Measurements from ENCODE around the gene BIRC6. TPM values are rescaled to one million over a fixed set of nuclear protein-coding genes. Genes with fewer than 3 reads are reported as not detected.
A peak's percentile ranks its signal among the peaks of the same experiment; 100 is the strongest.
"Not testable (repeated sequence)": the region's sequence is repeated elsewhere in the genome, so short reads cannot be mapped to it uniquely, and the experiment has no call there.

Gene BIRC6
- polyA plus RNA-seq, 3 donors: 11.5 to 32.6 (median 12.9) TPM

GRCh38 chr2:32456808-32457207 is 100.0 kb downstream of the BIRC6 start:
- no peaks in the 10 kb centered on the region for H3K79me2 ChIP-seq (ENCODE audit: insufficient read depth, low read length)
- no peak overlapping the region for H2AFZ ChIP-seq (ENCODE audit: insufficient read depth, low read depth, low read length, poor library complexity, severe bottlenecking)
- TF ChIP-seq CTCF (IDR thresholded peaks at IDR 0.05): no peak
- intact Hi-C loops (cut with micrococcal nuclease): no loop called here
- H3K9ac ChIP-seq (ENCODE audit: insufficient read depth, low read length, poor library complexity, severe bottlenecking): no peak overlapping the region
- H3K36me3 Mint-ChIP-seq: peaks cover 44 to 56% of the 10 kb centered on the region in 2 donors
- peaks cover 32 to 69% of the 10 kb centered on the region in 2 donors for H3K36me3 ChIP-seq (replicated peaks in 1 of 2; ENCODE audit: control insufficient read depth in 1 of 2, insufficient read depth in 2 of 2, low read length in 2 of 2)
- no peaks in the 10 kb centered on the region for H3K9me3 ChIP-seq (replicated peaks in 1 of 2; ENCODE audit: control insufficient read depth in 1 of 2, insufficient read depth in 1 of 2, low read length in 2 of 2)
- H3K4me2 ChIP-seq (replicated peaks; ENCODE audit: extremely low read depth, low read length, poor library complexity, severe bottlenecking): no peak overlapping the region
- no peak overlapping the region for H3K4me3 ChIP-seq (replicated peaks in 1 of 3; ENCODE audit: low read depth in 2 of 3, low read length in 3 of 3)
- H3K27ac Mint-ChIP-seq: no peak overlapping the region
- no peaks in the 10 kb centered on the region for H3K4me1 ChIP-seq (ENCODE audit: control insufficient read depth in 1 of 2, insufficient read depth in 2 of 2, low read length in 2 of 2)
- no peak overlapping the region for H3K27ac ChIP-seq (ENCODE audit: low read depth in 1 of 2, low read length in 2 of 2)
- no peaks in the 10 kb centered on the region for H3K4me1 Mint-ChIP-seq
- H3K27me3 Mint-ChIP-seq (ENCODE audit: low read depth in 3 of 3): no peaks in the 10 kb centered on the region
- WGBS (ENCODE audit: insufficient coverage): 80% methylated on average over 1 of the region's 4 CpGs
- peaks cover 0 to 2% (median 0%) of the 10 kb centered on the region in 7 donors for H3K9me3 Mint-ChIP-seq
- no peaks in the 10 kb centered on the region for H3K27me3 ChIP-seq (ENCODE audit: control insufficient read depth in 2 of 2, insufficient read depth in 2 of 2, low read length in 2 of 2)
- no peak for DNase-seq
- no peak overlapping the region for H3K4me3 Mint-ChIP-seq
- peaks cover 22% of the 10 kb centered on the region for H4K20me1 ChIP-seq (ENCODE audit: insufficient read depth, low read length)

GRCh38 chr2:32457814-32458213 is 101.0 kb downstream of the BIRC6 start:
- H2AFZ ChIP-seq (ENCODE audit: insufficient read depth, low read depth, low read length, poor library complexity, severe bottlenecking): no peak overlapping the region
- intact Hi-C loops (cut with micrococcal nuclease): no loop called here
- WGBS (ENCODE audit: insufficient coverage): no CpG with 5 or more reads among the region's 1 CpG
- Mint-ChIP-seq H3K9me3 (peaks cover 0 to 2% (median 0%) of the 10 kb centered on the region in 7 donors), H3K4me3 (no peak overlapping the region), H3K27me3 (ENCODE audit: low read depth in 3 of 3) (no peaks in the 10 kb centered on the region), H3K4me1 (no peaks in the 10 kb centered on the region), H3K36me3 (peaks cover 49 to 60% of the 10 kb centered on the region in 2 donors), H3K27ac (peak overlapping the region in 1 of 7 donors; percentile 22)
- DNase-seq: no peak
- H3K4me1 ChIP-seq (ENCODE audit: control insufficient read depth in 1 of 2, insufficient read depth in 2 of 2, low read length in 2 of 2): no peaks in the 10 kb centered on the region
- H3K9me3 ChIP-seq (replicated peaks in 1 of 2; ENCODE audit: control insufficient read depth in 1 of 2, insufficient read depth in 1 of 2, low read length in 2 of 2): no peaks in the 10 kb centered on the region
- H3K4me2 ChIP-seq (replicated peaks; ENCODE audit: extremely low read depth, low read length, poor library complexity, severe bottlenecking): no peak overlapping the region
- H4K20me1 ChIP-seq (ENCODE audit: insufficient read depth, low read length): peaks cover 22% of the 10 kb centered on the region
- H3K36me3 ChIP-seq (replicated peaks in 1 of 2; ENCODE audit: control insufficient read depth in 1 of 2, insufficient read depth in 2 of 2, low read length in 2 of 2): peaks cover 37 to 73% of the 10 kb centered on the region in 2 donors
- H3K9ac ChIP-seq (ENCODE audit: insufficient read depth, low read length, poor library complexity, severe bottlenecking): no peak overlapping the region
- H3K27me3 ChIP-seq (ENCODE audit: control insufficient read depth in 2 of 2, insufficient read depth in 2 of 2, low read length in 2 of 2): no peaks in the 10 kb centered on the region
- H3K79me2 ChIP-seq (ENCODE audit: insufficient read depth, low read length): no peaks in the 10 kb centered on the region
- H3K27ac ChIP-seq (ENCODE audit: low read depth in 1 of 2, low read length in 2 of 2): no peak overlapping the region
- no peak for TF ChIP-seq CTCF (IDR thresholded peaks at IDR 0.05)
- H3K4me3 ChIP-seq (replicated peaks in 1 of 3; ENCODE audit: low read depth in 2 of 3, low read length in 3 of 3): no peak overlapping the region

- H3K9me3 ChIP-seq (replicated peaks in 1 of 2; ENCODE audit: control insufficient read depth in 1 of 2, insufficient read depth in 1 of 2, low read length in 2 of 2); H2AFZ ChIP-seq (ENCODE audit: insufficient read depth, low read depth, low read length, poor library complexity, severe bottlenecking); intact Hi-C loops (cut with micrococcal nuclease); H3K27ac ChIP-seq (ENCODE audit: low read depth in 1 of 2, low read length in 2 of 2); H3K79me2 ChIP-seq (ENCODE audit: insufficient read depth, low read length); H3K4me3 ChIP-seq (replicated peaks in 1 of 3; ENCODE audit: low read depth in 2 of 3, low read length in 3 of 3); H3K4me1 Mint-ChIP-seq; DNase-seq; H3K27me3 Mint-ChIP-seq (ENCODE audit: low read depth in 3 of 3); H3K4me2 ChIP-seq (replicated peaks; ENCODE audit: extremely low read depth, low read length, poor library complexity, severe bottlenecking); H3K9me3 Mint-ChIP-seq; H3K9ac ChIP-seq (ENCODE audit: insufficient read depth, low read length, poor library complexity, severe bottlenecking); H3K4me3 Mint-ChIP-seq; H3K4me1 ChIP-seq (ENCODE audit: control insufficient read depth in 1 of 2, insufficient read depth in 2 of 2, low read length in 2 of 2); H3K27me3 ChIP-seq (ENCODE audit: control insufficient read depth in 2 of 2, insufficient read depth in 2 of 2, low read length in 2 of 2): not testable (repeated sequence)
- Mint-ChIP-seq H3K27ac (peak overlapping the region in 1 of 7 donors; percentile 69), H3K36me3 (peaks cover 56 to 68% of the 10 kb centered on the region in 2 donors)
- 100% methylated on average over 1 of the region's 2 CpGs for WGBS (ENCODE audit: insufficient coverage)
- H4K20me1 ChIP-seq (ENCODE audit: insufficient read depth, low read length): peaks cover 22% of the 10 kb centered on the region
- peaks cover 50 to 76% of the 10 kb centered on the region in 2 donors for H3K36me3 ChIP-seq (replicated peaks in 1 of 2; ENCODE audit: control insufficient read depth in 1 of 2, insufficient read depth in 2 of 2, low read length in 2 of 2)
Observed at GRCh38 chr2:32460861-32461260, 104.0 kb downstream of the BIRC6 start.
